Stimulated activated CD8-positive, alpha-beta memory T cell treated with anti-CD3 and anti-CD28 coated beads, Interleukin-15, amount 100 ng/mL, for 48 hours (primary cell): Measurements from ENCODE around the gene IFI16.

Experiments
- DNase-seq, 2 donors: peaks; one replicate each; pipeline ENCODE4 v3.0.0-alpha.2; 2020; ENCODE audit warnings: low read depth in 2 of 2

IFI16 gene

GRCh38 chr1:159058751-159059150 is 49.0 kb downstream of the IFI16 start:
- no peak for DNase-seq

GRCh38 chr1:159065106-159065505 is 55.4 kb downstream of the IFI16 start:
- DNase-seq: no peak

- no peak for DNase-seq
These were observed 56.4 kb downstream of the IFI16 start for GRCh38 chr1:159066108-159066507.

- DNase-seq: no peak
These were observed 58.3 kb downstream of the IFI16 start for GRCh38 chr1:159067699-159068621.

GRCh38 chr1:159068886-159069285 is 59.2 kb downstream of the IFI16 start:
- DNase-seq: no peak

GRCh38 chr1:159071970-159072582 is 62.4 kb downstream of the IFI16 start:
- DNase-seq: no peak

- peak; percentile 38 to 63 for DNase-seq
These were observed 66.9 kb downstream of the IFI16 start, which contains the start of gene AIM2 for GRCh38 chr1:159076438-159077119. AIM2 (minus strand) TSS chr1:159076766; CDS start chr1:159073499, 3,267 bp downstream.

GRCh38 chr1:159077120-159077961 is 67.6 kb downstream of the IFI16 start:
- peak; percentile 82 to 94 for DNase-seq

GRCh38 chr1:159079525-159079924 is 69.8 kb downstream of the IFI16 start:
- DNase-seq: no peak

- DNase-seq: no peak
These were observed 71.9 kb downstream of the IFI16 start for GRCh38 chr1:159081626-159082025.

GRCh38 chr1:159083013-159083412 is 73.3 kb downstream of the IFI16 start:
- DNase-seq: no peak

- DNase-seq: no peak
These were observed 74.4 kb downstream of the IFI16 start for GRCh38 chr1:159084152-159084551.

- DNase-seq: no peak
These were observed 75.2 kb downstream of the IFI16 start for GRCh38 chr1:159084867-159085266.

GRCh38 chr1:159088050-159088449 is 78.3 kb downstream of the IFI16 start:
- DNase-seq: no peak

- no peak for DNase-seq
These were observed 79.0 kb downstream of the IFI16 start for GRCh38 chr1:159088546-159089183.

- DNase-seq: no peak
These were observed 79.6 kb downstream of the IFI16 start for GRCh38 chr1:159089184-159089791.

GRCh38 chr1:159090286-159091179 is 80.8 kb downstream of the IFI16 start:
- DNase-seq: no peak

GRCh38 chr1:159091180-159091560 is 81.5 kb downstream of the IFI16 start:
- DNase-seq: no peak

GRCh38 chr1:159091607-159092031 is 81.9 kb downstream of the IFI16 start:
- no peak for DNase-seq
